Gastroesophageal sphincter (tissue), 4 donors: ENCODE results near the gene PDE5A. TPM values are rescaled to one million over a fixed set of nuclear protein-coding genes. Genes with fewer than 3 reads are reported as not detected.

Experiments
- ATAC-seq: fragments of 150-250 bp; one replicate; pipeline ENCODE4 v1.9.1; 2016; ENCODE audit warnings: mild to moderate bottlenecking, moderate library complexity
- H3K27ac ChIP-seq, 4 donors: fragments of 200-600 bp; sonication (generic) in 3 of 4; 1 replicate in 3 of 4; 2 replicates in 1 of 4; pipeline ENCODE4 v1.5.1; 2016 to 2019
- H3K27me3 ChIP-seq: fragments of 200-600 bp; sonication (generic); one replicate; pipeline ENCODE4 v1.5.1; 2019
- H3K36me3 ChIP-seq, 2 donors: fragments of 200-600 bp; sonication (generic); one replicate each; pipeline ENCODE4 v1.5.1; 2019; ENCODE audit warnings: control low read depth in 1 of 2
- H3K4me1 ChIP-seq, 3 donors: fragments of 200-600 bp; sonication (generic); 1 replicate in 2 of 3; 2 replicates in 1 of 3; pipeline ENCODE4 v1.5.1; 2016 to 2019; ENCODE audit warnings: control low read depth in 2 of 3
- H3K4me3 ChIP-seq, 2 donors: fragments of 200-600 bp; sonication (generic); one replicate each; pipeline ENCODE4 v1.5.1; 2019; ENCODE audit warnings: mild to moderate bottlenecking in 1 of 2, moderate library complexity in 1 of 2
- H3K9me3 ChIP-seq, 3 donors: fragments of 200-600 bp; sonication (generic); one replicate each; pipeline ENCODE4 v1.5.1; 2017 to 2019; ENCODE audit warnings: control low read depth in 2 of 3
- CTCF ChIP-seq, 4 experiments: fragments of 200-600 bp in 2 of 4; fragments of 450-650 bp in 2 of 4; sonication (generic) in 1 of 4; IDR thresholded peaks; one replicate each; pipeline ENCODE4 v1.5.1; 2017 to 2019; ENCODE audit warnings: antibody characterized with exemption in 4 of 4, mild to moderate bottlenecking in 2 of 4, moderate library complexity in 2 of 4
- EP300 ChIP-seq: sonication (generic); formaldehyde crosslinking; IDR thresholded peaks from one replicate; pipeline ENCODE4 v1.6.1; 2017; ENCODE audit warnings: antibody characterized with exemption, mild to moderate bottlenecking
- POLR2A ChIP-seq, 2 donors: fragments of 450-650 bp; IDR thresholded peaks; one replicate each; pipeline ENCODE4 v1.6.1; 2017; ENCODE audit warnings: antibody characterized with exemption in 2 of 2, mild to moderate bottlenecking in 2 of 2, moderate library complexity in 1 of 2
- POLR2AphosphoS5 ChIP-seq: sonication (generic); formaldehyde crosslinking; IDR thresholded peaks from one replicate; pipeline ENCODE4 v1.6.1; 2017; ENCODE audit warnings: antibody characterized with exemption
- WGBS, 2 donors: methylation state at CpG; one replicate each; pipeline ENCODE4 v1.1.5; 2018; ENCODE audit warnings: low coverage in 1 of 2; 5-methylcytosine and 5-hydroxymethylcytosine counted together
- total RNA-seq, 4 donors: library from RNA; depleted of rRNA; stranded (reverse); fragments of >200 nt; gene quantifications; one replicate each; pipeline ENCODE4 v1.1.0, GENCODE V29; 2016

The PDE5A gene
- total RNA-seq, 4 donors from 2014 or later = 126 to 358 (median 212) TPM

- Histone ChIP-seq H3K4me1 (peaks cover 0 to 22% (median 0%) of the 10 kb centered on the region in 3 donors), H3K27ac (peak overlapping the region; percentile 29 to 52 (median 40)), H3K36me3 (no peaks in the 10 kb centered on the region), H3K4me3 (no peak overlapping the region), H3K27me3 (no peaks in the 10 kb centered on the region), H3K9me3 (no peaks in the 10 kb centered on the region)
- no peak for ATAC-seq
- no peak for TF ChIP-seq EP300
- no peak for TF ChIP-seq POLR2A (IDR thresholded peaks at IDR 0.05)
- no peak for TF ChIP-seq CTCF (IDR thresholded peaks at IDR 0.05)
- no peak for TF ChIP-seq POLR2AphosphoS5
Observed at GRCh38 chr4:119671205-119671604, 42.6 kb upstream of the PDE5A start.

GRCh38 chr4:119667802-119668201, 39.2 kb upstream of the PDE5A start:
- TF ChIP-seq EP300 = no peak
- TF ChIP-seq POLR2AphosphoS5 = no peak
- no peak for TF ChIP-seq POLR2A (IDR thresholded peaks at IDR 0.05)
- TF ChIP-seq CTCF (IDR thresholded peaks at IDR 0.05) = no peak

GRCh38 chr4:119666653-119667091, 38.1 kb upstream of the PDE5A start:
- WGBS, 2 donors = 8% methylated on average over 1 of the region's 1 CpG; no CpG with 5 or more reads in 1 of the 2 donors
- H3K4me1 ChIP-seq = peaks cover 0 to 57% (median 8%) of the 10 kb centered on the region in 3 donors
- H3K9me3 ChIP-seq = no peaks in the 10 kb centered on the region
- H3K27me3 ChIP-seq = no peaks in the 10 kb centered on the region
- no peaks in the 10 kb centered on the region for H3K36me3 ChIP-seq
- H3K27ac ChIP-seq = peak overlapping the region in 3 of 4 donors; percentile 29 to 58 (median 38)
- no peak overlapping the region for H3K4me3 ChIP-seq
- no peak for ATAC-seq
- no peak for TF ChIP-seq EP300
- TF ChIP-seq POLR2AphosphoS5 = no peak
- no peak for TF ChIP-seq POLR2A (IDR thresholded peaks at IDR 0.05)
- no peak for TF ChIP-seq CTCF (IDR thresholded peaks at IDR 0.05)

More at GRCh38 chr4:119667802-119668201, 39.2 kb upstream of the PDE5A start:
- Histone ChIP-seq H3K27me3 (no peaks in the 10 kb centered on the region), H3K4me1 (peaks cover 0 to 56% (median 8%) of the 10 kb centered on the region in 3 donors), H3K27ac (peak overlapping the region in 3 of 4 donors; percentile 9 to 41 (median 14)), H3K36me3 (no peaks in the 10 kb centered on the region), H3K4me3 (no peak overlapping the region), H3K9me3 (no peaks in the 10 kb centered on the region)
- ATAC-seq = no peak
- 100% methylated on average over 1 to 2 of the region's 3 CpGs for WGBS, 2 donors

- H3K27ac ChIP-seq = peak overlapping the region in 2 of 4 donors; percentile 8 to 58
- peaks cover 0 to 48% (median 8%) of the 10 kb centered on the region in 3 donors for H3K4me1 ChIP-seq
- ATAC-seq = no peak
- 75 to 86% methylated on average over 1 to 2 of the region's 2 CpGs for WGBS, 2 donors
- H3K9me3 ChIP-seq = no peaks in the 10 kb centered on the region
- H3K27me3 ChIP-seq = no peaks in the 10 kb centered on the region
- H3K36me3 ChIP-seq = no peaks in the 10 kb centered on the region
- H3K4me3 ChIP-seq = no peak overlapping the region
- TF ChIP-seq CTCF (IDR thresholded peaks at IDR 0.05) (no peak), EP300 (no peak), POLR2A (IDR thresholded peaks at IDR 0.05) (no peak), POLR2AphosphoS5 (no peak)
Observed at GRCh38 chr4:119665752-119666151, 37.1 kb upstream of the PDE5A start.

GRCh38 chr4:119664168-119664907, 35.7 kb upstream of the PDE5A start:
- Histone ChIP-seq H3K9me3 (no peaks in the 10 kb centered on the region), H3K4me1 (peaks cover 0 to 53% (median 8%) of the 10 kb centered on the region in 3 donors), H3K36me3 (no peaks in the 10 kb centered on the region), H3K27me3 (no peaks in the 10 kb centered on the region), H3K27ac (peak overlapping the region; percentile 73 to 77 (median 74)), H3K4me3 (peak overlapping the region; percentile 28 to 38)
- TF ChIP-seq EP300 = no peak
- TF ChIP-seq POLR2A (IDR thresholded peaks at IDR 0.05) = no peak
- TF ChIP-seq POLR2AphosphoS5 = no peak
- TF ChIP-seq CTCF (IDR thresholded peaks at IDR 0.05) = no peak
- ATAC-seq = no peak
- WGBS, 2 donors = 36 to 39% methylated on average over 3 of the region's 3 CpGs
